NCI-H146 (cell line): ENCODE measurements around the gene TRIM28.
"Not testable (repeated sequence)": the region's sequence is repeated elsewhere in the genome, so short reads cannot be mapped to it uniquely, and the experiment has no call there.

Source experiments
- DNase-seq: peaks from one replicate; lab custom pipeline; 2025; lab: John Stamatoyannopoulos, UW

Gene TRIM28

GRCh38 chr19:58543826-58544590, at the start of gene TRIM28:
Gene TRIM28 (plus strand): TSS chr19:58544064. CDS start chr19:58544758, 694 bp downstream.
- DNase-seq, result no peak

DNA sequence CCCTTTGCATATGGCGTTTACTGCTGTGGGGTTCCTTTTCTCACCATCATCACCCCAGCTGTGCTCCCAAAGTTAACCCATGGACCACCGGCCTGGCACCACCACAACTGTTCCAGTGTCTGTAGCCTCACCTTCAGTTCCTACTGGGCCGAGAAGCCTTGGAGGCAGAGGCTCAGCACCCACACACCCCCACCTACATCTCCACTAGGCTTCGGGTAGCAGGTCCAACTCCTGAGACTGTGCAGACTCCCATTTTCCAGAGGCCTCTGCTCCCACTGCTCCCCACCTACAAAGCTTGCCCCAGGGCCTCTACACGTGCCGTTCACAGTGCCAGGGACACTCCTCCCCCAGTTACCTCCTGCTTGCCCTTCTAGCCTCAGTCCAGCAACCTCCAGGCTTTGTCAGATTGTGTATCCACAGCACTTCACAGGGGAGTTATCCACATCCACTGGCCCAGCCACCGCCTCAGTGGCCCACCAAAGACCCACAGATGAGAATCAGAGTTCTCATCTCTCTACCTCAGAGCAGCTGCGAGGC, 46.2 kb upstream of the TRIM28 start:
- no peak for DNase-seq

GRCh38 chr19:58498316-58499020, 45.4 kb upstream of the TRIM28 start:
- peak; percentile 45 for DNase-seq

GRCh38 chr19:58499021-58499927, 44.6 kb upstream of the TRIM28 start:
- peak; percentile 100 for DNase-seq

- no peak for DNase-seq
Measured at GRCh38 chr19:58500242-58500641, 43.6 kb upstream of the TRIM28 start.

DNA sequence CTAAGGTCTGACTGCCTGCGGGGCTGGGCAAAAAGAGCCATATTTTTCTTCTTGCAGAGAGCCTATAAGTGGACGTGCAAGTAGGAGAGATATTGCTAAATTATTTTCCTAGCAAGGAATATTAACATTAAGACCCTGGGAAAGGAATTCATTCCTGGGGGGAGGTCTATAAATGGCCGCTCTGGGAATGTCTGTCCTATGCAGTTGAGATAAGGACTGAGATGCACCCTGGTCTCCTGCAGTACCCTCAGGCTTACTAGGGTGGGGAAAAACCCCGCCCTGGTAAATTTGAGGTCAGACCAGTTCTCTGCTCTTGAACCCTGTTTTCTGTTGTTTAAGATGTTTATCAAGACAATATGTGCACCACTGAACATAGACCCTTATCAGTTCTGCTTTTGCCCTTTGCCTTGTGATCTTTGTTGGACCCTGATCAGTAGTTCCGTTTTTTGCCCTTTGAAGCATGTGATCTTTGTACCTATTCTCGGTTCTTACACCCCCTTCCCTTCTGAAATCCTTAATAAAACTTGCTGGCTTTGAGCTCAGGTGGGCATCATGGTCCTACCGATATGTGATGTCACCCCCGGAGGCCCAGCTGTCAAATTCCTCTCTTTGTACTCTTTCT, 36.2 kb upstream of the TRIM28 start:
- DNase-seq, result not testable (repeated sequence)

DNA sequence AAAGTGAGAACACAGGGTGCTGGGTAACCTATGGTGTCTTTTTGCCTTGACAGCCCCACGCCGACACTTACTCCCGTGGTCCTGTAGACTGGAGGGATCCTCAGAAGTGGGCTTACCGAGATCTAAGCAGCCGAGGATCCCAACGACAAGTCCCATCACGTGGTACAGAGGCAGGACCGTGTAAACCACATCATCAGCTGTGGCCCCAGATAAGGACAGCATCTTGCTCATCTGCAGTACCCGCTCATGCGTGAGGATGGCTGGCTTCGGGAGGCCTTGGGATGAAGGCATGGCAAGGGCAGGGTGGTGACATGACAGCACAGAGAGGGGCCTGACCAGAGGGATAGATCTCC, 34.2 kb upstream of the TRIM28 start:
- DNase-seq, result no peak

GRCh38 chr19:58510084-58510862, 33.6 kb upstream of the TRIM28 start:
- DNase-seq, result no peak

DNA sequence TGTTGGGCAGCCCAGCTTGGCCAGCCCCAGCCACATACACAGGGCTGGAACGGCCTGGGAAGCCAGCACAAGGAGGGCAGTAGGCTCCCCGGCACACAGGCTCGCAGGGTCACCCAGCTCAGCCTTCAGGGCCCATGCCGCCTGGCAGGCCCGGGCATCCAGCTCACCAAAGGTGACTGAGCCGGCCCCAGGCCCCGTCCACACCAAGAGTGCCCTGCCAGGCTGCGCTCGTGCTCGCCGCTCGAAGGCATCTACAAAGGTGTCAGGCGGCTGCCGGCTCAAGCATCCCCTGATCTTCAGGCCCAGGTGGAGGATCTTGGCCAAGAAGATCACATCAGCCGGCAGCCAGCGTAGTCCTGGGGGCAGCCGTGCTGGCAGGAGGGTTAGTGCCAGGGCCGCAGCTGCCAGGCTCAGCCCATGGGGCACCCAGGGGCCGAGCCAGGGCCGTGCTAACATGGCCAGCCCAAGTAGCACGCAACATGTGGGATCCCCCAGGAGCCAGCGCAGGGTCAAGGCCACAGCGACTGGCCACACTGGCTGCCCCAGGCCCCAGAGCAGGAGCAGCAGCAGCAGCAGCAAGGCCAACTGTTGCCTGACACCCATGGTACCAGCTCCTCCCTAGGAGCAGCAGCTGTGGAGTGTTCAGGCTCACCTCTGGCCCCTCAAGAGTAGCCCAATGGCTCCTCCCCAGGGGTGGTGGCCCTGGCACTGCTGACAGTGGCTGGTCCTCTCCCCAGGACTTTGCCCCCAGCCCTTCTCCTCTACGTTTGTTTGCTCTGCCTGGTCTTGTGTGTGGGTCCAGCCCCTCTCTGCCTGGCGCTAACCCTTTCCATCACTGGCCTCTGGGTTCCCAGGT, 32.3 kb upstream of the TRIM28 start, which contains the start of gene SLC27A5:
SLC27A5 (minus strand) TSS at position 640 of the 856 bp plus-strand sequence; CDS start at position 603, 37 bp downstream.
- no peak for DNase-seq

GRCh38 chr19:58513213-58513693, 30.6 kb upstream of the TRIM28 start:
- DNase-seq, result no peak

DNA sequence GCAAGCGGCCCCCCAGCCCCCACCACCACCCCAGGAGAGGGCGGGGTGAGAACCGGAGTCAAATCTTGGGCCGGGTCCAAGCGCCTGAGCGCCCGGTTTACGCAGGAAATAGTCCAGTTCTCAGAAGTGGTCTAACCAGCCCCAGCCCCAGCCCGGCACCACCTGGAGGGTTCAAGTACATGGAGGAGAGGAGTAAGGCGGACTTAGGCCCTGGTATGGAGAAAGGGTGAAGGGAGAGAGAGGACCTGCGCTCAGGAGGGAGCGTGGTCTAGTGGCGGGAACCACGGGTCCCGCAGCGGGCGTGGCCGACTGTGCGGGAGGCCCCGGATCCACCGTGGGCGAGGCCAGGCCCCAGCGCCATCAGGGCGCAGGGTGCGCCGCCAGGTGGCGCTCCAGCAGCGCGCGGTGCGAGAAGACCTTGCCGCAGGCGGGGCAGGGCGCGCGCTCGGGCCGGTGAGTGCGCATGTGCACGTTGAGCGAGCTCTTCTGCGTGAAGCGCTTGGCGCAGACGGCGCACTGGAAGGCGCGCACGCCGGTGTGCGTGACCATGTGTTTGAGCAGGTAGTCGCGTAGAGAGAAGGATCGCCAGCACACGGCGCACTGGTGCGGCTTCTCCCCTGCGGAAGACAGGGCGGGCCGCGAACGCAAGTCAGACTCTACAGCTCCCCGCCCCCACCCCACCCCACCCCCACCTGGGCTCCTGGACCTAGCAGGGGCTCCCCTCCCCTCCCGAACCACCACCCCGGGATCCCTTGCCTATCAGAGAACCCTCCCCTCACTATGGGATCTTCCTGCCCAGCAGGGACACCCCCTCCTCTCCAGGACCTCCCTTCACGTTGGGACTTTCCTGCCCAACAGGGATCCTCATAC, 29.9 kb upstream of the TRIM28 start:
- peak; percentile 88 for DNase-seq

DNA sequence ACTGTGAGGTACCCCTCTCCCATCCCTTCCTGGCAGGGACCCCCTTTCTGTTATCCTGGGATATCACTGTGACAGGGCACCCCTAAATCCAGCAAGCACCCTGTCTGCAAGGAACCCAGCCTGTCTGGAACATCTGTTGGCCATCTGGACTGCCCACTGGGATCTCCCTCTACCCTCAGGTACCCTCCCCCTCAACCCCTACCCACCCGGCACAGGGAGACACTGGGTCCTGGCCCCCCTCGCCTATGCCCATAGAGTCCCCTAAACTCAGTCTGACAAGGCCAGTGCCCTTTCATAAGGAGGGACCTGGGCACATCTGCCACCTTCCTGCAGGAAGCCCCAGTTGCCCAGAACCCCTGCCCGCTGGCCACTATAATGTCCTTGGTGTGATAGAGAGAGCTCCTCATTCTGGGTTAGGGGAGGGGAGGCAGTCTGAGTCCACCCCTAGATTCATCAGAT, 29.3 kb upstream of the TRIM28 start:
- no peak for DNase-seq

DNA sequence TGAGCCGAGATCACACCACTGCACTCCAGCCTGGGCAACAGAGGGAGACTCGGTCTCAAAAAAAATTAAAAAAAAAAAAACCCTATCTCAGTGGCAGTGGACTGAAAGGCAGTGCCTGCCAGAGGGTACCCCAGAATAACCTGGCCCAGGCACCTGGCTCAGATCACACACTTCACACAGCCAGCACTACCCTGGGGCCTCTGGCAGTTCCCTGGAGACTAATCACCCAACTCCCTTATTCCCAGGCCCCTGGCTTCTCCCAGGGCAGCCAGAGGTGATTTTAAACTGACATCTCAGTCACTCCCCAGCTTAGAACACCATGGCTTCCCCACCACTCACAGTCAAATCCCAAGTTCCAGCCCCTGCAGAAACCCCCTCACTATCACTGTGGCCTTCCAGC, 28.6 kb upstream of the TRIM28 start:
- no peak for DNase-seq

DNA sequence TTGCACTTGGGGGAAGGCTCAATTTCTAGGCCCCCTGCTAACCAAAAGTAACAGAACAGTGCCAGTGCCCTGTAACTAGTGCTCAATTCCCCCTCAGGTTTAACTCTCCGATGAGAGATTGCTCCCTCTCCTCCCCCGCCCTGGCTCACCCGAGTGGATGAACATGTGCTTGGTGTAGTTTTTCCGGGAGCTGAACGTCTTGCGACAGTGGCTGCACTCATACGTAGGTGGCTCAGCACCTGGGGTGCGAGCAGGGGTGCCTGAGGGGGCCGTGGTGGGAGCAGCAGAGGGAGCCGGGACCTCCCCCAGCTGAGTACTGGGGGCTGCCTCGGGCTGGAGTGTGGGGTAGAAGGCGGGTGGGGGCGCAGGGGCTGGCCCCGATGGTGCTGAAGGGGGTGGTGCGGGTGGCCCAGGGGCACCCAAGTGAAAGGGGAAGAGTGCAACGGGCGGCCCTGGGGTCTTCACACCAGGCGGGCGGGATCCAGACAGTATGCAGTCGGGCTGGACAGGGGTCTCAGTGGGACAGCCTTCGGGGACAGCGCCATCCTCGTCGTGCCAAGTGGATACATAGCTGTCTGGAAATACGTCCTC, 27.5 kb upstream of the TRIM28 start:
- DNase-seq, result no peak

GRCh38 chr19:58516964-58517833, 26.7 kb upstream of the TRIM28 start:
- no peak for DNase-seq

DNA sequence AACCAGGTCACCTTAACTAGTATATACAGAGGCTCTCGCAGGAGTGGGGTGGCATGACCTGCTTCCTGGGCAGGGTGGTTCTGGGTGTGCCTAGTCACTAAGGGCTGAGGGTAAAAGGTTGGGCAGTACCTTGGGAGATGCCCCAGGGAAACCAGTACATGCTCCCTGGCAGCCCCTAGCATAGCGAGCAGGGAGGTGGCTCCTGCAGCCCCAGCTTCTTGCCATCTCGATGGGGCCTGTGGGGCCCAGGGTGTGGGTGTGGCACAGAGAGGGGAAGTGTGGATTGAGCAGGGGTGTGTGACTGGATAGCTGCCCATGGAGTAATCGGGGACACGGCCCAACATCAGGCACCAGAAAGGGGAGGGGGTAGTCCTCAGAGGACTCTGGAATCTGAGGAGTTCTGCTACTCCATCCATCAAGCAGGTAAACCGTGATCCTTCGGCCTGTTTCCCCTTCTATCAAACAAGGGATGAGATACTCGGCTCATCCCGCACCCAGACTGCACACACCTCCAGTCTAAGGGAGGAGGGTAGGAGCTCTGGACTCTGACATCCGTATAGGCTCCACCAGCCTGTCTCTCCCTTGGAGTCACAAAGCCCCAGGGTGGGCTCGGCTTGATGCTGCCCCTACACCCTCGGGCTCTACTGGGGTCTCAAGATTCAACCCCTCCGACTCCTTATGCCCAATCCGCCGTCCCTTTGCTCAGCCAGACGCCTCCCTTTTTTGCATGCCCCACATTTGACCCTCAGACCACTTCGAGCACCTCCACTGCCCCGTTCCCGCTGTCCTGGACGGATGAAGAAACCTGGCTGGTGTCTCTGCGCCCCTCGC, 25.4 kb upstream of the TRIM28 start:
- no peak for DNase-seq

- DNase-seq, result peak; percentile 84
Measured at GRCh38 chr19:58519087-58519354, 24.8 kb upstream of the TRIM28 start.
